Germinal center (tissue), 1 donor: ENCODE results near the gene VWF.

Source experiments
- DNase-seq: peaks from one replicate; pipeline ENCODE4 v3.0.0; 2012; ENCODE audit warnings: mixed read lengths, low spot score

The VWF gene

GRCh38 chr12:5912011-5912410, 212.5 kb downstream of the VWF start:
- no peak for DNase-seq

- DNase-seq = no peak
Observed at GRCh38 chr12:5910790-5911548, 213.5 kb downstream of the VWF start.

GRCh38 chr12:5909560-5909959, 214.9 kb downstream of the VWF start:
- DNase-seq = no peak

- no peak for DNase-seq
Observed at GRCh38 chr12:5908251-5908650, 216.2 kb downstream of the VWF start.

- DNase-seq = no peak
Observed at GRCh38 chr12:5907807-5908206, 216.7 kb downstream of the VWF start.

- no peak for DNase-seq
Observed at GRCh38 chr12:5905757-5906156, 218.7 kb downstream of the VWF start.

- DNase-seq = no peak
Observed at GRCh38 chr12:5904969-5905368, 219.5 kb downstream of the VWF start.

GRCh38 chr12:5904441-5904840, 220.0 kb downstream of the VWF start:
- DNase-seq = no peak

- DNase-seq = no peak
Observed at GRCh38 chr12:5902736-5903135, 221.7 kb downstream of the VWF start.

GRCh38 chr12:5901416-5901815, 223.1 kb downstream of the VWF start:
- no peak for DNase-seq

- DNase-seq = no peak
Observed at GRCh38 chr12:5900533-5901205, 223.8 kb downstream of the VWF start.

- no peak for DNase-seq
Observed at GRCh38 chr12:5900076-5900475, 224.4 kb downstream of the VWF start.

- DNase-seq = no peak
Observed at GRCh38 chr12:5899675-5900074, 224.8 kb downstream of the VWF start.

- no peak for DNase-seq
Observed at GRCh38 chr12:5898874-5899273, 225.6 kb downstream of the VWF start.
